GM18873 (cell line): ENCODE results near the gene ZNF646.

Experiments
- ATAC-seq: cut with Tn5 transposase; IDR thresholded peaks from one replicate; pipeline ENCODE4 v1.9.1; 2021; ENCODE audit warnings: mild to moderate bottlenecking, moderate library complexity, moderate number of reproducible peaks; ENCODE audit not compliant: unreplicated experiment, low FRiP score

Gene ZNF646

DNA sequence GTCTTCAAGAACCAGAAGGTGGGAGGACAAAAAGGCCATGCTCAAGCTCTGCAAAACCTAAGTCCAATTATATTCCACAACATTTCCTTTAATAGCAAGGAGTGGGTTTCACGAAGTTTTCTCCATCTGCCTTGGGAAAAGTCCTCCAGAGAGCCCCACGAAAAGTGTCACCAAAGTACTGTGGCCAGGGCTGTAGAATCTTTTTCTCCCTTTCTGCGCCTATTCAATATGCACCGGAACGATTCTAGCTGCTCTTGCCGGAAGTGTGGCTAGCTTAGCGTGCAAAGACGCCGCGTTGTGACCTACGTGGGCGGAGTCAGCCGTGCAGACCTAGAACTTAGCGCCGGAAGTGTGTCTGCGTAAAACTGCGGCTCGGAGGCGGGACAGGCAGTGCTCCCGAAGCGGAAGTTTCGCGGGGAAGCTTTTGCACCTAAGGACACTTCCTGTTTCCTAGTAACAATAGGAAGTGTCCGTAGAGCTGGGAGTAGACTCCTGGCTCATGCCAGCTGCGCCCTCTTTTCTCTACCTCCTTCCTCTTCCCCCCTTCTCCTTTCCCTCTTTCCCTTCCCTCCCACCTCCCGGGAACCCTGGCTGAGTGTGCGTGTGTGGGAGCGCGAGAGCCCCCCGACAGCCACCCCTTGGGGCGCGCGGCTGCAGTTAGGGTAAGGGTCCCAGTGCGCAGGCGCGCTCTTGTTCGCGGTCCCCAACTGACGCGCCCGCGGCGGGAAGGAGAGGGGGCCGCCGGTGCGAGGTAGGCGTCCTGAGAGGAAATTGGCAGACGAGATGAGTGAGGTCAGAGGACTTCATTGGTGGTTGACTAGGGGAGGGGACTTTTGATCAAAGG lies at the start of gene ZNF646, which contains the start of gene ZNF668:
ZNF646 (plus strand) TSS at position 453 of the 844 bp plus-strand sequence. CDS start 1,903 bp downstream, outside the sequence.
ZNF668 (minus strand) TSS at position 271 of the 844 bp plus-strand sequence. CDS start 9,781 bp downstream, outside the sequence.
- ATAC-seq = peak; percentile 61

DNA sequence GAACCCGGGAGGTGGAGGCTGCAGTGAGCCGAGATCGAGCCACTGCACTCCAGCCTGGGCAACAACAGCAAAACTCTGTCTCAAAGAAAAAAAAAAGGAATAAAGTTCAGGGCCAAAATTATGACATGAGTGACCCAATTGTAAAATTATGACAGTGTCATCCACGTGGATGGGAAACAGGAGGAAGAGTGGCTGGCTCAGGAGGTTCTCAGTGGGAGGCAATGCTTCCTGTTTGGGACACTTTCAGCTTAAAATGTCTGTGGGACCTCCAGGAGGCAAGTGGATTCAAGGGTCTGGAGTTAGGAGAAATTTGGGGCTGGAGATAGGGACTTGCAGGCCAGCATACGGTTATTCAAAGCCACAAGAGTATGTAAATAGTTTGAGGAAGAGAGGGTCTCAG lies 48.9 kb upstream of the ZNF646 start:
- ATAC-seq = no peak

GRCh38 chr16:31029272-31029671 lies 45.0 kb upstream of the ZNF646 start:
- no peak for ATAC-seq

- ATAC-seq = no peak
These were observed 42.9 kb upstream of the ZNF646 start for GRCh38 chr16:31031276-31031675.

DNA sequence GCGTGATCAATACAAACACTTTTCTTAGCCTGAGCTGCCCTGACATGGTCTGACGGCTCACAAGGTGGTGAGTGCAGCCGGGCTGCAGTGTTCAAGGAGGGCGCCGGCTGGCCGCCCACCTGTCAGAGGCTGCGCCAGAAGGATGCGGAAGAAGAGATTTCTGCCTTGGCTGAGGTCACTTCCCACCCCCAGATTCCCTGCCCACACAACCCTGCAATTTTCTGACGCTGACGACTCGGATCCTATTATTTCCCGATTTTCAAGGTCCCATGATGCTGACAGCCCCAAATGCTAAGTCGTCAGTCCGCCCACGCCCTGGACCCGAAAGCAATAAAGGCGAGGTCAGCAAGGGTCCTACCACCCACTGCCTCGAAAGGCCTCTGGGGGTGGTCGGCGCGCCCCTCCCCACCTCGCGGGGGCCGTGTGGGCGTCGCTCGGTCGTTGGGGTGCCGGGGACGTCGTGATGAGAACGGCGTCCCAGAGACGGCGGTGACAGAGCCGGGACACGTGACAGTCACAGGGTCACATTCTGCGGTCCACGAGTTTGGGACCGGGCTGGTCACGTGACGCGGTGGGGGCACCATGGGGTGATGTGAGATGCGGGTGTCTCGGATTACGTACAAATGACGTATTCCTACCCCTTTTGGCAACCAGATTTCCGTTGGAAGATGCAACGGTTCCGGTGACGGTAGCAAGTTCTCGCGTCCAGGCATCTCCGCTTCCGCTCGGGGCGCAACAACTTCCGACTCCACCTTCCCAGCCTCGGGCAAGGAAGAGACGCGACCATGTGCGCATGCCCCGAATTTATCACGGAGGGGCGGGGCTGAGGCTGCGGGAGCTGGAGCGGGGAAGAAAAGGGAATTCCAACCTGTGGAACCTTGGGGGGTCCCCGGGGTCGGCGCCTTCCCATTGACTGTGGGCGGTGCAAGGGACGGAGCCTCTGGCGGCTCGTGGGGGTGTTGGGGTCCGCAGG lies 41.2 kb upstream of the ZNF646 start, which contains the start of gene STX4:
STX4 (plus strand) TSS at position 823 of the 973 bp plus-strand sequence. CDS start 248 bp downstream, outside the sequence.
- peak; percentile 69 for ATAC-seq

- peak; percentile 42 for ATAC-seq
These were observed 40.3 kb upstream of the ZNF646 start for GRCh38 chr16:31033709-31034492.

DNA sequence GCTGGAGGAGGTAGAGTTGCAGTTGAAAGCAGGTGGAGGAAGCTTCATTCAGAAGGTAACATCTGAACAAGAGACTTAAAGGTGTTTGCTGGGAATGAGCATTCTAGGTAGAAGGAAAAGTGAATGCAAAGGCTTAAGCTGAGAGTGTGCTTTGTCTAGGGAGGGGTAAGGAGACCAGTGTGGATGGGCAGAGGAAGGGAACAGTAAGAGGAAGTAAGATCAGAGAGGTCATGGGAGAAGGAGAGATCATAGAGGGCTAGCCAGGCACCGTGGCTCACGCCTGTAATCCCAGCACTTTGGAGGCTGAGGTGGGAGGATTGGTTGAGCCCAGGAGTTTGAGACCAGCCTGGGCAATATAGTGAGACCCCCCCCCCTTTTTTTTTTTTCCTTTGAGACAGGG lies 37.5 kb upstream of the ZNF646 start:
- no peak for ATAC-seq

- ATAC-seq = no peak
These were observed 35.2 kb upstream of the ZNF646 start for GRCh38 chr16:31038993-31039392.

GRCh38 chr16:31042866-31043265 lies 31.4 kb upstream of the ZNF646 start:
- ATAC-seq = no peak

DNA sequence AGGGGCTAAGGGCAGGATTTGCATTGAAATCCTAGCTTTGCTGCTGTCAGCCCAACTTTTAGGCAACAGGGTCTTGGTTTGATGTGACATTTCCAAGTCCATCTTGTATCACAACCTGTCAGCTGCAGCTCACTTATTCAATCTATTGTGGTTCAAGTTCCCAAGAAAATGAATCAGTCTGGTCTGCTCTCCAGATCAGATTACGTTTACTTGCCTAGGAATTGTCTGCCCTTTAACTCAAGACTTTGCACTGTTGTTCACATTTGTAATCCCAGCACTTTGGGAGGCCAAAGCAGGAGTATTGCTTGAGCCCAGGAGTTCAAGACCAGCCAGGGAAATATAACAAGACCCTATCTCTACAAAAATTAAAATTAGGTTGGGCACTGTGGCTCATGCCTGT lies 30.9 kb upstream of the ZNF646 start:
- ATAC-seq = no peak

DNA sequence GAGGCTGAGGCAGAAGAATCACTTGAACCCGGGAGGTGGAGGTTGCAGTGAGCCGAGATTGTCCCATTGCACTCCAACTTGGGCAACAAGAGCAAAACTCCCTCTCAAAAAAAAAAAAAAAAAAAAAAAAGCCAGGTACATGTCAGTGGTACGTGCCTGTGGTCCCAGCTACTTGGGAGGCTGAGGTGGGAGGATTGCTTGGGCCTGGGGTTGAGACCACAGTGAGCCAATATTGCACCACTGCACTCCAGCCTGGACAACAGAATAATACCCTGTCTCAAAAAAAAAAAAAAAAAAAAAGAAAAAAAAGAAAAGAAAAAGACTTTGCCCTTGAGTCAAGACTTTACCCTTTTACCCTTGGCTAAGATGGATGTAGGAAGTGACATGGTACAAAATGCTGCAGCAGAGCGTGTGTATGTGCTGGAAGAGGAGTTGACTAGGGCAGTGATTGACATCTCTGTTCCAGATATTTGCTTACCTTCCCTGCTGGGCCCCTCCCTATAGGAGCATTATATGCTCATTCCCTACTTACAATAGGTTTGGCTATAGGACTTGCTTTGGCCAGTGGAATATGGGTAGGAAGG lies 30.2 kb upstream of the ZNF646 start:
- no peak for ATAC-seq

DNA sequence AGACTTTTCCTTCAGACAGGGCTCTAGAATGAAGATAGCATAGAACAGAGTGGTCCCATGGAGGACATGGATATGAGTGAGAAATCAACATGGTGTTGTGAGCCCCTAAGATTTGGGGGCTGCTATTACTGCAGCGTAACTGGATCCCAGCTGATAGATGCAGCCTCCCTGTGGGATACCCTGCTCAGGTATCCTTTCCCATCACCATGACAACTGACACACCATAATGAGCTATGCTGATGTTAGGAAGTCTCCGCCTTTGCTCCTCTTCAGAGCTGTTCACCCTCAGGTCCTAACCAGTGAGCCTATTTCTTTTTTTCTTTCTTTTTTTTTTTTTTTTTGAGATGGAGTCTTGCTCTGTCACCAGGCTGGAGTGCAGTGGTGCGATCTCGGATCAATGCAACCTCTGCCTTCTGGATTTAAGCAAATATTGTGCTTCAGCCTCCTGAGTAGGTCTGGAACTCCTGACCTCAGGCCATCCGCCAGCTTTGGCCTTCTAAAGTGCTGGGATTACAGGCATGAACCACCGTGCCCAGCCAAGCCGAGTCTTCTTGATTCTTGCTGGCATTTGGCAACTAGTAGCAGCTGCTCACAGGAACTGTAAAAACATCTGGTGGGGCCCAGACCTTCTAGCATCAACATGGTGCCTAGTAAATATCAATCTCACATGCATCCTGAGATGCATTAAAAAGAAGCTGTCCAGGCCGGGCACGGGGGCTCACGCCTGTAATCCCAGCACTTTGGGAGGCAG lies 23.8 kb upstream of the ZNF646 start:
- ATAC-seq = no peak

DNA sequence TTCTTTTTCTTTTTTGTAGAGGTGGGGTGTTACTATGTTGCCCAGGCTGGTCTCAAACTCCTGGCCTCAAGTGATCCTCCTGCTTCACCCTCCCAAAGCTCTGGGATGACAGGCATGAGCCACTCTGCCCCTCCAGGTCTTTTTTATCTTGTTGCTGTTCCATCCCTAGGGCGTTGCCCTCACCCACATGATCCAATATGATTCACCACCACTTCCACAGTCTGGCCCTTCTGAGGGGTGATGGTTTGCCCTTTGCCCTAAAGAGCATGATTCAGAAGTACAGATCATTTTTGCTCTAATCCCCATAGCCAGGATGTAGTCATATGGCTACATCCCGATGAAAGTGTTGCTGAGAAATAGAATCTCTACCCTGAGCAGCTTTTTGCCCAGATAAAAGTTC lies 22.1 kb upstream of the ZNF646 start:
- no peak for ATAC-seq

DNA sequence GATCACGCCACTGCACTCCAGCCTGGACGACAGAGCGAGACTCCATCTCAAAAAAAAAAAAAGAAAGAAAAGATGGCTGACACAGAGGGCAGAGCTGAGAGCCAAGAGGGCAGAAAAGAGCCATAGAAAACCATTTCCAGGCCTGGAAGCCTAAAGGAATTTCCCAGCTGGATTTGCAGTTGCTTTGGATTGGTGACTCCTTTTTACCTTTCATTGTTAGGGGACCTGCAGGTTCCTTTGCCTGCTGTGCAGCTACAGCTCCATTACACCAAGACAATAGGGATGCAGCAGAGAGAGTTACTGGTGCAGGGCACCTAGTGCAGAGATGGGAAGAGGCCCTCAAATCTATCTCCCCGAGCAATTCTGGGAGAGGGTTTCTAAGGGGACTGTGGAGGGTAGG lies 18.6 kb upstream of the ZNF646 start:
- ATAC-seq = no peak

DNA sequence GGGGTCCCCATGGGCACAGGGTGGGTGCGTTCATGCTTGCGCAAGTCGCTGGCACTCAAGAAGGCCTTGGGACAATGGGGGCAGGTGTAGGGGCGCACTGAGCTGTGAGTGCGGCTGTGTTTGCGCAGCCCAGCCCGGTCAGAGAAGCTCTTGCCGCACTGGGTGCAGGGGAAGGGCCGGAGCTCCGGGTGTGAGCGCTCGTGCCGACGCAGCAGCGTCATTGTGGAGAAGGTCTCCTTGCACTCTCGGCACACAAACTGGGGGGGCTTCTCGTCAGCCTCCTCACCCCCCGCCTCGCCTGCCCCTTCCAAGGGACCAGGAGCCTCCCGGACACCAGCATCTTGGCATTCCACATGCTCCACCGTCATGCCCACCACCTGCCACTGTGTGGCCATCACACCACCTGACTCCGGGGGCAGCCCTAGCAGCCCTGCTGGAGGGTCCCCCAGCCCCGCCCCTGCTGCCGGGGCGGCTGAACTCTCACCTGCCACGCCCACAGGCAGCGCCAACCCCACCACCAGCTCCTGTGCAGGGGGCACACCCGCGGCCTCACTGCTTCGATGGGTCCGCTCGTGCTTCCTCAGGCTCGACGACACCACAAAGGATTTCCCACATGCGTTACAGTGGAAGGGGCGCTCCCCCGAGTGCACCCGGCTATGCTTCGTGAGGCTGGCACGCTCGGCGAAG lies 13.0 kb upstream of the ZNF646 start:
- no peak for ATAC-seq

DNA sequence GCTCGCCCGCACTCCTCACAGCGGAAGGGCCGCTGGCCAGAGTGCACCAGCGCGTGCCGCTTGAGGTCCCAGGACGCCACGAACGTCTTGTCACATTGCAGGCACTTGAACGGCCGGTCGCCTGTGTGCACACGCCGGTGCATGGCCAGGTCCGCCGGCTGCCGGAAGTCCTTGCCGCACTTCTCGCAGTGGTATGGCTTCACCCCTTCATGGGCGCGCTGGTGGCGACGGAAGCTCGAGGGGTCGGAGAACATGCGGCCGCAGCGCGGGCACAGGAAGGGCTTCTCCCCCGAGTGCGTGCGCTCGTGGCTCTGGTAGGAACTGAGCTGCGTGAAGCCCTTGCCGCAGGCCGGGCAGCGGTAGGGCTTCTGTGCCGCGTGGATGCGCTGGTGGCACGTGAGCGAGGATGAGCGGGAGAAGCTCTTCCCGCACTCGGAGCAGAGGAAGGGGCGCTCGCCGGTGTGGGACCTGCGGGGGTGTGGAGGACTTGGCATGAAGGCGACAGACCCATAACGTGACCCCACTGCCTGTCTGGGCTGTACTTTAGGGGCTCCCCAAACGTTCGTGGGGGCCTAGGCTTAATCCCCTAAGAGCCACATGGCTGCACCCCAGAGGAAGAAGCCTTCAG lies 12.3 kb upstream of the ZNF646 start:
- ATAC-seq = no peak

DNA sequence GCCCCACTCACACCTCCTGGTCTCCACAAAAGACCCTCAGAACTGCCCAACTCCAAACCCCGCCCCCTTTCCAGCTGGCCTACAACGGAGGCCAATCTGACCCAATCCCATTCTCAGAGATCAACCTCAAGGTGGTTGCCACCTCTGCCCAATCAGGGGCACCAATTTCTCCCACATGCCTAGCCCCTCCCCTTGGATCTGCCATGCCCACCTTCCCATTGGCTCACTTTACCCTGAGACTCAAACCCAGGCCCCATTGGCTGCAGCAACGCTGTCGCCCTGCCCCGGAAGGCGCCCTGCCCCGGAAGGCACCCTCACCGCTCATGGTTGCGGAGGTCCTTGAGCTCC lies 10.8 kb upstream of the ZNF646 start:
- ATAC-seq = no peak
